HG02852 (cell line): ENCODE measurements around the gene ABCG1.

Experiments
- ATAC-seq: cut with Tn5 transposase; IDR thresholded peaks from one replicate; pipeline ENCODE4 v1.9.1; 2021; ENCODE audit warnings: mild to moderate bottlenecking, moderate library complexity; ENCODE audit not compliant: unreplicated experiment

The ABCG1 gene

DNA sequence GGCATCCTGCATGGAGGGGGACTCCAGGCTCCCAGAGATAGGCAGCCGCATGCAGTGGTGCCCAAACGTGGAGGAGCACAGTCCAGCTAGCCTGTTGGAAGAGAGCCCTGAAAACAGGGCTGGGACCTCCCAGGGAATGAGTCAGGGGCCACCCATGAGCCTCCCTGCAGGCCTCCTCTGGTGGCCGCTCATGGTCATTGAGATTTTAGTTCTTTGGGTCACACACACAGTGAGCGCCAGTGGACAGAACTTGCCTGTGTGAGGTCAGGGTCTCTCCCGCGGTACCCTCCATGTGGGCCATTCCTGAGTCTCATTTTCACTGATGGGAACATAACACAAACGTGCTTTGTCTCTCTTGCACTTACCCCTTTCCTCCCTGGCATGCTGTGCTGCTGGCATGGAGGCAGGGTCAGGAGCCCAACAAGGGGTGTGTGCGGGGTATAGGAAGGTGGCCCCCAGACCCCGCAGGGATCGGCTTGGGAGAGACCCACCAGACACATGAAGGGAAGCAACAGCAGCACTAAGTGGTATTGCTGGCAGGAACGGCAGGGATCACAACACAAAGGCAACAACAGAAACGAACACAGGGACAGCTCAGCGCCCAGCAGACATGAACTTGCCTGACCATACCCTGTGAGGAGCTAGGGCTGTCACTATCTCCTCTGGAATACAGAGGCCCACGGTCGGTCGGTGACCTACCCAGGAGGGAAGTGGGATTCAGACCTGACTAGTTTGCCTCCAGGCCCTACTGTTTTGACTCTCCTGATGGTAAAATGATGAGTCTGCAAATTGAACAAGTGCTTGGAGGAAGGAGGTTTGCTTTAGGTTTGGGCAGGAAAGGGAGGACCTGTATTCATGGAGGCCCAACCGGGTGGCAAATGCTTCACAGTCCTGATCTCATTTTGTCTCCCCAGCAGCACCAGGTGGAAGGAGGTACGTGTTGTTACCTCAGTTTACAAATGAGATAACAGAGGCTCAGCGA, 31.8 kb downstream of the ABCG1 start:
- no peak for ATAC-seq

- no peak for ATAC-seq
Measured at GRCh38 chr21:42251654-42252324, 32.8 kb downstream of the ABCG1 start.

DNA sequence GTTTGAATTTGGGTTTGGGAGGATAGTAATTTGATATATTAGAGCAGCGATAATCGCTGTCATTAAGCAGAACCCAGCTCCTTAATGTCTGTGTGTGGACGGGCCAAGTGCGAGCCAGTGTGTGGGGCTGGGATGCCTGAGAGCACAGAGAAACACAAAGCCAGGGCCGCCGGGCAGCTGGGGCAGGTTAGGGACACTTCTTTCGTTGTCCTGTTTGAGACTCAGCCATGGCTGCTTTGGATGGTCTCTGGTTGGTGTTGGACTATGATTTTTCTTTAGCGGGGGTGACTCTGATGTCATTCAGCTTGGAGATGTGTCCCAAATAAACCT, 33.4 kb downstream of the ABCG1 start:
- no peak for ATAC-seq

DNA sequence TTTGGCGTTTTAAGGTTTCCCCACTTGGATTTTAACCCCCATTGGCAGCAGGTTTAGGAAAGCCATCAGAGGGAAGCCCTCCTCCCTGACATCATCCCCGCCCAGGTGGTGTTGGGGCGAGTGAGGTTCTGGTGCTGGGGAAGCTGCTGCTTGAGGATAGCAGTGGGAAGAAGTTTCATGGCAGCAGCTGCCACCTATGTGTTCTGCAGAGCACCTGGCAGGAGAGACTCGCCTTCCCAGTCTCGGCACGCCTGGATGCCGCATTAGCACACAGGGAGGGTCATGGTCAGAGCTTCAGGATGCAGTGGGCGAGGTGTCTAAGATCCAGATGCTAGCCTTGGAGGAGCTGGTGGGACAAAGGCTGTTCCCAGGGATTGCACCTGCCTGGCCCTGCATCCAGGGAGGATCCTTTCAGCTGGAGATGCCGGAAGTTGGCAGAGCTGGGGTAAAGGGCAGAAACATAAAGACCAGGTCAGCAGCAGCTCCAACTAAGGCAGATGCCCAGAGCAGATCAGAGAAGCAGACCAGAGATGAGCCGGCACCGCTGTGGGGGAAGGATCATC, 33.9 kb downstream of the ABCG1 start:
- ATAC-seq, result no peak

DNA sequence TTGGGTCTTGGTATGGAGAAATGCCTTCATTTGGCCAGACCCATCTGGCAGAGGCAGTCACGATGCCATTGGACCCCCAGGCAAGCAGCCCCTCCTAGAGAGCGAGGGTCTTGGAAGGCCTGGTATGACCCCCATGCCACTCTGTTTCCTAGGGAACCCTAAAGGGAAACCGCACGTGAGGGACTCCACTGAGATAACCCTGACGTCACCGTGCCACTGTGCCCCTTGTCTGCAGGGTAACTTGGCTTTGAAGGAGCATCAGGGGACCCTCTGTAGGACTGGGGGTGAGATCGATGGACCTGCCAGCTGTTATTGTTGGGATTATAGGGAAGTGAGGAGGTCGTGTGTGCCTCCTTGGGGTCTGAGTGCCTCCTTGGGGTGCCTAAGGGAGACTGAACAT, 34.5 kb downstream of the ABCG1 start:
- no peak for ATAC-seq

- ATAC-seq, result no peak
Measured at GRCh38 chr21:42254083-42254482, 35.1 kb downstream of the ABCG1 start.

- ATAC-seq, result no peak
Measured at GRCh38 chr21:42254651-42255601, 36.0 kb downstream of the ABCG1 start.

- ATAC-seq, result no peak
Measured at GRCh38 chr21:42255825-42256224, 36.9 kb downstream of the ABCG1 start.

DNA sequence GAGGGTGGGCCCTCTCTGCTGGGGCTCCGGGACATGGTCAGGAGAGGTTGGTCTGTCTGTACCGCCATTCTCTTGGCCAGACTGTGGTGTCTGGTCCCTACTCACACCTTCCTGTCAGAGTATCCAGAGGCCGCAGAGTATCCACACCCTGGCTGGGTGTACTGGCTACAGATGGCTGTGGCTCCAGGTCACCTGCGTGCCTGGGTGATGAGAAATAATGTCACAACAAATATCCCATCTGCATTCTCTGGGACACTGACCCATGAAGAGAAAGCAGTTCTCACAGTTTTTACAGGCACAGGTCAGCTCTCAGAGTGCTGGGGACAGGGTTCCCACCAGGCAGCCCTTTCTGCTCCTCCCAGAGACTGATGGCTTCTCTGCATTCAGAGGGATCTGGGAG, 37.4 kb downstream of the ABCG1 start:
- ATAC-seq, result no peak

GRCh38 chr21:42257091-42257765, 38.3 kb downstream of the ABCG1 start:
- no peak for ATAC-seq

GRCh38 chr21:42258150-42258884, 39.4 kb downstream of the ABCG1 start:
- no peak for ATAC-seq

DNA sequence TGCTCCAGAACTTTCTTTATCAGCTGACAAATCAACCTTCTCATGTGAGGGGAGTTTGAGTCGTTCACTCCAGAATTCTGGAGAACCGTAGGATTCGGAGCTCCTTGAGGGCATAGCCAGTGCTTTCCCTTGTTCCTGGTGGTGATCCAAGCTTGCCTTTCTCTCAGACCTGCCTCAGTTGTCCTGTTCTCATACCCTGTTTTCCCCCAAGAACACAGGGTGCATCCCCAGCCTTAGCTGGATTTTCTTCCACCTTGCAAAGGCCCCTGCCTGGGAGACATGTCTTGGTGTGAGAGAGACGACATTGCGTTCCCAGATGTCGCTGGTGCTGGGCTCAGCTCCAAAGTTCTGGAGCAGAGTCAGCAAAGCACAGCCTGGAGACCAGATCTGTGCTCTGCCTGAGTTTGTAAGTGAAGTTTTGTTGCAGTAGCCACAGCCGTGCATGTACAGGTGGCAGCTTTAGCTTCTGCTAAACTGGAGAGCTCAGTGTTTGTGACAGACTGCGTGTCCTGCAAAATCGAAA, 40.0 kb downstream of the ABCG1 start:
- no peak for ATAC-seq

DNA sequence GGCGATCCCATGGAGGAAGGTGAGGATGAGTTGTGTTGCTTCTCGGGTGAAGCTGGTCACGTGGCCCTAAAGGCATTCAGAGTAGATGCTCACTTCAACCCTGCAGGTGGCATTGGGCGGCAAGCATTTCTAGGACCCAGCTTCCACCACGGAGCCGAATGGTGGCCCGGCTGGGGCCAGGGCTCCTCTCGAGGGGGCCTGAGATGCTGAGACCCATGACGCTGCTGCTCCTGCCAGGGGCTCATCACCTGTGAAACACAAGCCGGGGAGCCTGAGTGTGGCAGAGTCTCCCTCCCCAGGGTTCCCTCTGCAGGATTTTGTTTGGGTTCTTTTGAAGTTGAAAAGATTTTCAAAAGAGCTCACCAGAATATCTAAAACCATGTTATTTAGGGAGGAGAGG, 41.2 kb downstream of the ABCG1 start:
- ATAC-seq, result no peak

DNA sequence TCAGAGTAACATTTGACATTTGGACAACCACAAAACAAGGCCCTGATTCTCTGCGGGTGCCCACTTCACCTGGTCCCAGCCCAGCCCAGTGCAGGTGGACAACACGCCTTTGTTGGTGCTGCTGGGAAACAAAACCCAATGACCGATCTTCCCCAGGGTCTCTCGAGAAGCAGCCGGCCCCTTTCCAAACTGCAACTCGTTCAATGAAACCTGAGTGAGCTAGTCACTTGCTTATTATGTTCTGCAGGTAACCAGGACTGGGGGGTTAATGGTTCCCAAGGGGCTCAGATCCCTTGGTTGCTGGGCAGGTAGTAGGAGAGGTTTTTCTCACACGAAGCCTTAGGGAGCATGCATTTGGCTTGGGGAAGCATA, 42.9 kb downstream of the ABCG1 start:
- no peak for ATAC-seq

DNA sequence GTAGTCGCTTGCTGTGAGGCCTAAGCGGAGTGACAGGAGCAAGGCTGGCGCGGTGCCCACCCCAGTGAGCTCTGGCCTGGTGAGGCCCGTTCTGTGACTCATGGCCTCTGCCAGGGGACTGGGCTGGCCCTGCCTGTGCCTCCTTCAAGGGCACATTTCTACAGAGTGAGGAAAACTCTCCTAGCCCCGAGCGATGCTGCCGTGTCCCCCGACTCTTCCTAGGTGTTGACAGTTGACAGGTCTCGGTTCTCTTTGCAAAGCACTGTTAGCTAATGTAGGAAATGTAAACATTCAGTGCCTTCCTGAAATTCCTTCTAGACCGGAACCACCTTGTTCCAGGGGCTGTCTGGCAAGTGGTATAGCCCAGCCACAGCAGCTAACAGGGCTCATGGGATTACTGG, 43.9 kb downstream of the ABCG1 start:
- ATAC-seq, result no peak

GRCh38 chr21:42263591-42264131, 44.7 kb downstream of the ABCG1 start:
- ATAC-seq, result no peak

- ATAC-seq, result no peak
Measured at GRCh38 chr21:42264245-42265195, 45.6 kb downstream of the ABCG1 start.

DNA sequence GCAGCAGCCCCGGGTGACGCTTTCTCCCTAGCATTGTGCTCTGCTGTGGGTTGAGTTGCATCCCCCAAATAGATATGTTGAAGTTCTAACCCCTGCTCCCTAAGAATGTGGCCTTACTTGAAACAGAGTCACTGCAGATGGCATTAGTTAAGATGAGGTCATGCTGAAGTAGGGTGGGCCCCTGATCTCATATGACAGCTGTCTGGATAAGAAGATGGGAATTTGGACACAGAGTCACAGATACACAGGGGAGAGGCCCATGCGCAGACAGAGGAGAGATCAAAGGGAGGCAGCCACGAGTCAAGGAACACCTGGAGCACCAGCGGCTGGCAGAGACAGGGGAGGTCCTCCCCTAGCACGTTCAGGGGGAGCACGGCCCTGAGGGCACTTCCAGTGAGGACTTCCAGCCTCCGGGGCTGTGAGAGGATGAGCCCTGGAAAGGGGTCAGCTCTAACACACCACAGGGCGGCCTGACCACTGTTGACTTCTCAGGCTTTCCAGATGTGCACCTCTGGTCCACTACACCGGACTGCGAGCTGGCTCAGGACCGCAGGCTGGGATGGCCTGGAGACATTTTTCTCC, 46.4 kb downstream of the ABCG1 start:
- ATAC-seq, result no peak
